CD4-positive, alpha-beta T cell treated with Interleukin-6 for 4 hours (primary cell): Measurements from ENCODE around the gene EGFR.

Experiments
- DNase-seq: peaks from one replicate; pipeline ENCODE4 v3.0.0-alpha.2; 2020; ENCODE audit warnings: mixed read lengths

EGFR gene

DNA sequence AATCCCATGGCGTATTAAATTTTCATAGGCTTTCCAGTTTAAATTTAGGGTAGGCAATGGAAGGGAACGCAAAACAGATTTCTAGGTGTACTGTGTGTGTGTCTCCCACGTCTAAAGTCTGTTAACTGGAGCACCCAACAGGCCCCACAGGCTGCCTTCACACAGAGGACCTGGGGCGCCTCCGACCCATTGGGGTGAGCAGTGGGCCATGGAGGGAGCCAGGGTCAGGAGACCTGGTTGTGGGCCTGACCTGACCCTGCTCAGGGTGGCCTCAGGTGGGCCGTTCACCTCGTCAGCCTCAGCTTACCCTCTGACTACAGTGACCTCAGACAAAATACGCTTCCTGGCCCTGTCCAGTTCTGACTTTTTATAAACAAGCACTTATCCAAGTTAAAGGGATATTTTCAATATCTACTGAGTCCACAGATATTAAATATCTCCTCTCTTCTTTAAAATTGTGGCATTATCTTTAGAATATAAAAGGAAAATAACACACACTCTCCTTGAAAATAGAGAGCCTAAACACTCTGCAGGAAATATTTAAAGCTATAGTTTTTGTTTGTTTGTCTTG is 159.6 kb downstream of the EGFR start:
- DNase-seq, result no peak

DNA sequence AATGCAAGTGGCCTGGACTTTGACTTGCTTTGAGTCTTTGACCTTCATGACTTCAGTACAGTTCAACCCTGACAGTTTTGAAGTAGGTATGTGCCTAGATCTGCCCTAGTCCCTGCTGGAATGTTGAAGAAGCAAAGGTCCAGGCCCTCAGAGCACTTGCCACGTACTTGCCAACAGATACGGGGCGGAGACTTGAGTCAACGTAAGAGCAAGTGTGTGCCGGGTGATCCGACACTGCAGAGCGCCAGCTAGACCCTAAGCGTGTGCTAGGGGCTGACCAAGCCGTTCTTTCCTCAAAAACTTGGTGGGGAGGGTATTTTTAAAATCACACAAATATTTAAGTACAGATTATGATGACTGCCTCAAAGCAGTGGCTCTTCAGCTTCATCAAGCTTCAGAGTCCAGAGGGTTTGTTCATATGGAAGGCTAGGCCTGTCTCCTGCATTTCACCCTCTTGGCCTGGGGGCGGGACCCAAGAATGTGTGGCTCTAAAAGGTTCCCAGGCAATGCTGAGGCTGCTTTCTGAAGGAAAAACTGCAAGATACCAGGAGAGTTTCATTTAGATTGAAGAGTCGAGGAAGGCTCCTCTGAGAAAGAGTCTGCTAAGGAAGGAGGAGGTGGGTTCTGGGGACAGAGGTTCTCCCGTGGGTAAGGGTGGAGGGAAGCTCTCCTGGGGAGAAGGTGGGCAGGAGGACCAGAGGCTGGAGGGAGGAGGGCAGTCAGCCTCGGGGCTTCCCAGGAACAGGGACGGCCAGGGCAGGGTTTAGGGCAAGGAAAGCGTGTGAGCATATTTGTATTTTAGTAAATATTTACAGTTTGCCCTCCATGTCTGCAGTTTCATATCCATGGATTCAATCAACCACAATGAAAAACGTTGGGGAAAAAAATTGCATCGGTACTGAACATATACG is 160.3 kb downstream of the EGFR start:
- no peak for DNase-seq

DNA sequence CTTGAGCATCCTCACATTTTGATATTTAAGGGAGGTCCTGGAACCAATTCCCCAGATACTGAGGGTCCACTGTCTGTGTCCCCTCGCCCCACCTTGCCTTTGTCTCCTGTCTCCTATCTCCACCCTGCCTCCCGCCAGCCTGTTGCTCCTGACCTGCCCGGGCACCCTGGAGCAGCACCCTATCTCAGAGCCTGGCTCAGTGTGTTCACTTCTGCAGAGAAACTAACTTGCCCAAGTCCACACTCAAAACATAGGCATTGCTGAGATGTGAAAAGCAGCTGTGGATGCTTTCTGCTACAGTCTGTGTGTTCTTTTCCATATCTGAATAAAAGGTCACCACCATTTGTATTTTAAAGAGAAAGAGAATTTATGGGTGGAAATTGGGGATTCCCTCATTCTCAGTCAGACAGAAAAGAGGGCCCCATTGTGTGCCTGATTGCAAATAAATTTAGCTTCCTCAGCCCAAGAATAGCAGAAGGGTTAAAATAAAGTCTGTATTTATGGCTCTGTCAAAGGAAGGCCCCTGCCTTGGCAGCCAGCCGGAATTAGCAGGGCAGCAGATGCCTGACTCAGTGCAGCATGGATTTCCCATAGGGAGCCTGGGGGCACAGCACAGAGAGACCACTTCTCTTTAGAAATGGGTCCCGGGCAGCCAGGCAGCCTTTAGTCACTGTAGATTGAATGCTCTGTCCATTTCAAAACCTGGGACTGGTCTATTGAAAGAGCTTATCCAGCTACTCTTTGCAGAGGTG is 161.3 kb downstream of the EGFR start:
- no peak for DNase-seq

DNA sequence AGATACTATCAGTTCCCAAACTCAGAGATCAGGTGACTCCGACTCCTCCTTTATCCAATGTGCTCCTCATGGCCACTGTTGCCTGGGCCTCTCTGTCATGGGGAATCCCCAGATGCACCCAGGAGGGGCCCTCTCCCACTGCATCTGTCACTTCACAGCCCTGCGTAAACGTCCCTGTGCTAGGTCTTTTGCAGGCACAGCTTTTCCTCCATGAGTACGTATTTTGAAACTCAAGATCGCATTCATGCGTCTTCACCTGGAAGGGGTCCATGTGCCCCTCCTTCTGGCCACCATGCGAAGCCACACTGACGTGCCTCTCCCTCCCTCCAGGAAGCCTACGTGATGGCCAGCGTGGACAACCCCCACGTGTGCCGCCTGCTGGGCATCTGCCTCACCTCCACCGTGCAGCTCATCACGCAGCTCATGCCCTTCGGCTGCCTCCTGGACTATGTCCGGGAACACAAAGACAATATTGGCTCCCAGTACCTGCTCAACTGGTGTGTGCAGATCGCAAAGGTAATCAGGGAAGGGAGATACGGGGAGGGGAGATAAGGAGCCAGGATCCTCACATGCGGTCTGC is 162.2 kb downstream of the EGFR start:
- DNase-seq, result no peak

DNA sequence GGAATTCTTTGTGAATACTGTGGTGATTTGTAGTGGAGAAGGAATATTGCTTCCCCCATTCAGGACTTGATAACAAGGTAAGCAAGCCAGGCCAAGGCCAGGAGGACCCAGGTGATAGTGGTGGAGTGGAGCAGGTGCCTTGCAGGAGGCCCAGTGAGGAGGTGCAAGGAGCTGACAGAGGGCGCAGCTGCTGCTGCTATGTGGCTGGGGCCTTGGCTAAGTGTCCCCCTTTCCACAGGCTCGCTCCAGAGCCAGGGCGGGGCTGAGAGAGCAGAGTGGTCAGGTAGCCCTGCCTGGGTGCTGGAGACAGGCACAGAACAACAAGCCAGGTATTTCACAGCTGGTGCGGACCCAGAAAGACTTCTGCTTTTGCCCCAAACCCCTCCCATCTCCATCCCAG is 162.9 kb downstream of the EGFR start:
- DNase-seq, result no peak

DNA sequence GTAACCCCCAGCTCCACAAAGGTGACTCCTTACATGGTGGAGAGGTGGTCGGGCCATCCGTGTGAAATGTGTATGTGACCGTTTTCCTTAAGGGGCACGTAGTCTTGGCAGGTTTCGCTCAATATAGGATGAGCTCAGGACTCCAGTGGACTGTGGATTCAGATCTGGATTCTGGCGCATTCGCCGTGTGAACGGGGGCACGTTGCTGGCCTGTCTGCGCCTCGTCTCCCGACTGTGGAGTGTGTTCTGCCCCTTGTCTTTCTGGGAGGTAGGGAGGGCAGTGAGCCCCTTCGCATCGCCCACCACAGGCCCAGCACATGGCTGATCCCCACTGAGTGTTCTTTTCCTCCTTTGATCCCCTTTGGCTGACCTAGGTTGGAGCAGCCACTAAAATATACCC is 165.1 kb downstream of the EGFR start:
- no peak for DNase-seq

DNA sequence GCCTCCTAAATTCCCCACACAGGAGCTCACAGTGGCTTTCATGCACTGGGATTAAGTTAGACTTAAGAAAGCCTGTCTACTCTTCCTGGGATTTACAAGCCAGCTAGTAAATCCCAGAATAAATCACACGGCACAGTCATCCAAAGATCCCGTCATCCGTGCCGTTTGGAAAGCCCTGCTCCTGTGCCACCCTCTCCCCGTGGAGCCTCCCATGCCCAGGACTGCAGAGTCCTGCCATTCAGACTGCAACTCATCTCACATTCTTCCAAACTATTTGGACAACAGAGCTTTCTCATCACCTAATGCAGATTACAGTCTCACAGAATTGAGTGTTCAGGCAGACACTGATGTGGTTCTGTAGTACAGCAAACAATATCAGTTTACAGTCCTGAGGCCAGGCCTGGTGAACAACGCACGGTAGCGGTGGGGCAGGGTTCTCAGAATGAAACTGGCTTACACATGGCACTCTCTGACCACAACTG is 166.5 kb downstream of the EGFR start:
- DNase-seq, result no peak

DNA sequence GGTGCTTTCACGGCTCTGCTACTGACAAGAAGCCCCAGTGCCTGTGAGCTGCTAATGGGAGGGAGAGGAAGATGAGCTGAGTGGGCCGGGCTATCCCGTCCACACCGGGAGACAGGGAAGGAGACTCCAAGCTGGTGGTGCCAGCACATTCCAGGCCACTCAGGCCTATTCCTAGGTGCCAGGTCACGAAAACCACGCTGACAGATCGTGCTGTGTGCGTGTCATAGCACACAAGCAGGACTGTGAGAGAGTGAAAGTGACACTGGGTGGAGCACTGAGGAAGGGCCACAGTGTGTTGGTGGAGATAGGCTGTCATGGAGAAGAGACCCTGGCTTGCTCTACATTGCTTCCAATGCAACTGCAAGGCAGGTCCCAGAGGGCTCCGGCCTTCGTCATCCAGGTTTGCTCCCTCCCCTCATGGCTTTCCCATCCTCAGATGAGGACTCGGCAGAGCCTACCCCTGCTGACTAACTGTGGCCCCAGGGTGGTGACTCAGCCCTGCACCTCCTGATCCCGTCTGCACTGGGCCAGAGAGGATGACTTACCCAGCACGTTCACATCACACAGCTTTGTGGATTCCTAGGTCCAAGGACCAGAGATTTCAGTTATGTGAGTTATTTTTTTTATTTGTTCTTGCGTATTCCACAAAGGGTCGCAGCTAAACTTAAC is 167.3 kb downstream of the EGFR start:
- DNase-seq, result no peak

DNA sequence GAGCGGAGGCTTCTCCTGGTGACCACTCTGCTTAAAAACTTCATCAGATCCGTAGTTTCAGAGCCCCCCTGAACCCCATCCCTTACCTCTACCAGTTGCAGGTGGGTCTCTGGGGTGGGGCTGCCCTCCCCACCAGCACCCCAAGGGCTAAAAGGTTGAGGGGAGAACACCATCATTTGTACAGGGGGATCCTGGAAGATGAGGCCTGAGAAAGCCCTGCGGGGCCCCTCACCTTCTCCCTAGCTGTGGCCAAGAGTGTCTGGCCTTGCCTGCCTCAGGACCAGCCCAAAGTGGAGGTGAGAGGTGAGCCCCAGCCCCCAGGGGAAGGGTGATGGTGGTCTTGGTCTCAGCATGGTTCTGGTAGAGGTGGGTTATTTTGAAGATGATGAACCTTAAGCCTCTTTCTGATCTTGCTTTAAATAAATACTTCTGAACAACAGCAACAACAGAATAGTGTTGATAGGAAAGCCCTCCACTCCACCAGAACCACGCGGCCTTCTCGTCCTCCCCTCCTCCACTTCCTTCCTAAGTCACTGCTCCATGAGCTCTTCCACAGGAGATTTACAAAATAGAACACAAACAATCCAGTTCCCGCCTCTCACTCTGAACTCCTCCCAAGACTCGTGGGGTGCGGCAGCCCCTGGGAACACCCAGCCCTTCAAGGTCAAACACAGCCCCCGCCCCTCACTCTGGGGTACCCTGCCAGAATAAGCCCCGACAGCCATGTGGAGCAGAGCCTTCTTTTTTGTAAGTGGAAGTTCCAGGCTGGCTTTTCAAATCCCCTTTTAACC is 169.1 kb downstream of the EGFR start:
- DNase-seq, result no peak

DNA sequence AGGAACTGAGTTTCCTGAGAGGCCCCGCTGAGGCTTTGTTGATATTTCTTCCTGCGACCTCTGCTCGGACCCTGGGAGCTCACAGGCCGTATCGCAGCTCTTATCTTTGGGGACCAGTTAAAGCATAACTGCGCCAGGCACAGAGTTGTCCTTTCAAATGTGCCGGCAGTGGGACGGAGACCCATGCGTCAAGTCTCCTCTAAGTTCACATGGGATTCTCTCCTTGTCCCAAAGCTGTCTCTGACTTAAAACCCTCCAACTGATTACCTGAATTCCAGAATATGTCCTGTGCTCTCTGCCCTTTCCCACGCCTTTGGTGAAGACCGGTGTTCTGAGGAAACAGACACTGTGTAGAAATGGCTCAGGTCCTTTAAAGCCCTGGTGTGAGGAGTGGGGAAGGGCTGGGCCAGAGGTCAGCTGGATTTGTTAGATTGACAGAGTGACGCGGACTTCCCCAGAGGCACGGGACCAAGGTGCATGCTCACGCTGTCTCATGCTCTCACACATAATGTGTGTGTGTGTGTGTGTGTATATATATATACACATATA is 169.8 kb downstream of the EGFR start:
- DNase-seq, result no peak

DNA sequence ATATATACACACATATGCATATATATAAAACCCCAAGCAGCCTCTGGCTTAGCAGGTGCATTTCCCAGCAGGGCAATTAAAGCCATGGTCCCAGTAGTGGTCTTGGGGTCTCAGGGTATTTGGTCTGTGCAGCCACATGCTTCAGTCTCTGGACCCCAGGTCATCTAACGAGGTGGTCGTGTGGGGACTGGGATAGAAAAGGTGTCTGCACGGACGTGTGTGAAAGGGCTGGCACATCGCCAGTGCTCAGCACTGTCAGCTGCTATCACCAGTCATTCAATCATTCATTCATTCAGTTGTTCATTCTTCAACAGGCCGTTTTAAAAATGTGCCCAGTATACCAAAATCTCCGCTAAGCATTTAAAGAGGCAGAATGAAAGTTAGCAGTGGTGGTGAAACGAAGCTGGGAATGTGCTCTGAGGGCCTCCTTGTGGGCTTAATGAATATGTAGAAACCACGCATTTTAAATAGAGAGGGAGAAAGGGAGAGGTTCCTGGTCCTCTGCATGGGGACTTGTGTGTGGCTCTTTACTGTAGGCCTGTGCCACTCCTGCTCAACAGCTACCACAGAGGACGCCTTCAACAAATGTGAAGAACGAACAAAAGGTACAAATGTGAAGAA is 170.4 kb downstream of the EGFR start:
- no peak for DNase-seq

DNA sequence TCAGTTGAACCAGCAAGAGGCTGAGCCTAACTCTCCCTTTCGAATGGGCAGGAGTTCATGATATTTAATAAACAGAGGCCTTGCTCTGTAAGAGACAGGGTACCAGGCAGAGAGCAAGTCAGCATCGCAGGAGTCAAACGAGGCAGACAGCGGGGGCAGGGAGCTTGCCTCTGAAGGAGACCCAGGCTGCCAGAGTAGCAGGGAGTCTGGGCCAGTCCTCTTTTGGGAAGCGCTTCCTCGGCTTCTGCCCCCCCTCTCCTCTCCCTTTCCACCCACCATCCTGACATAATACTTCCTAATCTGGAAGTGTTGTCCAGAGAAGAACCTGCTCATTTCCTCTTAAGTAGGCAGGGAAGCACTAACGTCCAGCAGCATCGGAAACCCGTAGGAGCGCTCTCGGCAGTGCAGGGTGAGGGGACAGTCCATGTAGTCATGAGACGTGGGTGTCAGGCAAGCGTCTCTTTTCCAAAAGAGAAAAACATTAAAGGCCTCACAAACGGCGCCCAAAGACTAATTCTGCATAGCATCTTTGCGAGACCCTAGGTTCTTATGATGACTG is 171.1 kb downstream of the EGFR start:
- no peak for DNase-seq

DNA sequence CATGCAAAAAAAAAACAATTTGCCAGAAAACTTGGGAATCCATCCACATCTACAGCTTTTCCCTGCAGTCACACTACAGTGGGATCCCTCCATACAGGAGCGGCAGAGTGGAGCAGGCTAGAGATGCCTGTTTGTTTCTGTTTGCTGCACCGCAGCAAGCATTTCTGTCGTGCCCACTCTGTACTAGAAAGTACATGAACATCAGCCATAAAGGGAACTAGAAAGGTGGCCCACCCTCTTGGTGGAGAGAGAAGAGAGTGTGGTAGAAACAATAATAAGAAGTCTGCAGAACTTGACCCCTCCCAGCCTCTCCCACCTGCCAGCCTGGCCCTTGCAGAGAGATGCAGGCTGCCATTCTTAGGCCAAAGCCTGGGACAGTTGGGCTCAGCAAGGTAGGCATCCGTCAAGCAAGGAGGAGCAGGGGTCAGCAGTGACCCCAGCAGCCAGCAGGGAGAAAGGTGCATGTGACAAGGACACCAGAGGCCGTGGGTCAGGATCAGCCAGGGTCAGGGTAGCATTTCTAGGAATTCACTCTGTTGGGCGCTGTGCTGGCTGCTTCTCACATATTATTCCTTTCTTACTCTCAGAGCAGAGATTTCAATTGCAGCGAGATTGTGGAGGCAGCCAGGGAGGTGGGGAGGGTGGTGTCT is 171.8 kb downstream of the EGFR start:
- DNase-seq, result no peak

DNA sequence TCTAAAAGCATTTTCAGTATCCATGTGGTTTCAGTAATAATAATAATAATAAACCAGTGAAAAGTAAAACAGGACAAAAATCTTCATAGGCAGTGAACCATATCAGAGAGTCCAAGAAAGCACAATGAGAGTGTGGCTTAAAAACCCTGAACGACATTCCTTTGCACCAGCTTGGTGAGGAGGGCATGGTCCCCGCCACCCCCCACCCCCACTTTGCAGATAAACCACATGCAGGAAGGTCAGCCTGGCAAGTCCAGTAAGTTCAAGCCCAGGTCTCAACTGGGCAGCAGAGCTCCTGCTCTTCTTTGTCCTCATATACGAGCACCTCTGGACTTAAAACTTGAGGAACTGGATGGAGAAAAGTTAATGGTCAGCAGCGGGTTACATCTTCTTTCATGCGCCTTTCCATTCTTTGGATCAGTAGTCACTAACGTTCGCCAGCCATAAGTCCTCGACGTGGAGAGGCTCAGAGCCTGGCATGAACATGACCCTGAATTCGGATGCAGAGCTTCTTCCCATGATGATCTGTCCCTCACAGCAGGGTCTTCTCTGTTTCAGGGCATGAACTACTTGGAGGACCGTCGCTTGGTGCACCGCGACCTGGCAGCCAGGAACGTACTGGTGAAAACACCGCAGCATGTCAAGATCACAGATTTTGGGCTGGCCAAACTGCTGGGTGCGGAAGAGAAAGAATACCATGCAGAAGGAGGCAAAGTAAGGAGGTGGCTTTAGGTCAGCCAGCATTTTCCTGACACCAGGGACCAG is 172.5 kb downstream of the EGFR start:
- no peak for DNase-seq

DNA sequence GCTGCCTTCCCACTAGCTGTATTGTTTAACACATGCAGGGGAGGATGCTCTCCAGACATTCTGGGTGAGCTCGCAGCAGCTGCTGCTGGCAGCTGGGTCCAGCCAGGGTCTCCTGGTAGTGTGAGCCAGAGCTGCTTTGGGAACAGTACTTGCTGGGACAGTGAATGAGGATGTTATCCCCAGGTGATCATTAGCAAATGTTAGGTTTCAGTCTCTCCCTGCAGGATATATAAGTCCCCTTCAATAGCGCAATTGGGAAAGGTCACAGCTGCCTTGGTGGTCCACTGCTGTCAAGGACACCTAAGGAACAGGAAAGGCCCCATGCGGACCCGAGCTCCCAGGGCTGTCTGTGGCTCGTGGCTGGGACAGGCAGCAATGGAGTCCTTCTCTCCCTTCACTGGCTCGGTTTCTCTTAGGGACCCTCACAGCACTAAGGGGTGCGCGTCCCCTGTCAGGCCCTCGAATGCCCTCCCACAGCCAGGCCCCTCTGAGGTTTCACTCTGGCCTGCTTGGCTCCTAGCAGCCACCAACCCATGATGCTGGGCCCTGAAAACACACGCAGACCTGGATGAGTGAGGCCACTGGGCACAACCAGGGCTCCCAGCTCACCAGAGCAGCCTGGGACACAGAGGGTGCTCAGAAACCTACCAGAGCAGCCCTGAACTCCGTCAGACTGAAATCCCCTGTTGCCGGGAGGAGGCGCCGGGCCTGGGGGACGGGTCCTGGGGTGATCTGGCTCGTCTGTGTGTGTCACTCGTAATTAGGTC is 173.3 kb downstream of the EGFR start:
- DNase-seq, result no peak

DNA sequence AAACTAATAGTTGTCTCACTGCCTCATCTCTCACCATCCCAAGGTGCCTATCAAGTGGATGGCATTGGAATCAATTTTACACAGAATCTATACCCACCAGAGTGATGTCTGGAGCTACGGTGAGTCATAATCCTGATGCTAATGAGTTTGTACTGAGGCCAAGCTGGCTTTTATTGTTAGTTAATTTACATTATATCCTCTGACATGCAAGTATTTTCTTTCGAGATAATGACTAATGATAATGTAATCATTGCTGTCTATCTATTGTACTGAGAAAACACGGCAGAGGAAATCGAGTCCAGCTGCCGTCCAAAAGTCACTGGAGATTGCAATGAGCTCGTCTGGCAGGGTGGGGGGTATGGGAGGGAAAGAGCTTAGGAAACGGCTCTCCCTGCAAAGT is 173.9 kb downstream of the EGFR start:
- DNase-seq, result no peak

DNA sequence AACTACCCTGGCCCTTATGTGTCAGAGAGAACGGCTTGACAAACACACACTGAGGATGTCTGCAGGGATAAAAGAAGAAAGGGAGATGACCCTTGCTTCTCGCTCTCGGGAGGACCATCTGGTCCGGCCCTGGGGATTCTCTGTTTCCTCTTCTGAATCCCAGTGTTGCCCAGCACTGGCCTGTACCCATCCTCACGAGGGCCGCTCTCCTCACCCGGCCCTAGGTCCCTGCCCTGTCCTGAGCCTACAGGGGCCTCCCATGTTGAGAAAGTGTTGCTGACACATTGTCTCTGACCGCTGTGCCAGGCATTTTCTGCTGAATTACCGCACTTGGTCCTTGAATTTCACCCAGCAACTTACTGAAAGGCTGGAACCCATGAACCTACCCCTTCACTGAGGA is 174.4 kb downstream of the EGFR start:
- no peak for DNase-seq

DNA sequence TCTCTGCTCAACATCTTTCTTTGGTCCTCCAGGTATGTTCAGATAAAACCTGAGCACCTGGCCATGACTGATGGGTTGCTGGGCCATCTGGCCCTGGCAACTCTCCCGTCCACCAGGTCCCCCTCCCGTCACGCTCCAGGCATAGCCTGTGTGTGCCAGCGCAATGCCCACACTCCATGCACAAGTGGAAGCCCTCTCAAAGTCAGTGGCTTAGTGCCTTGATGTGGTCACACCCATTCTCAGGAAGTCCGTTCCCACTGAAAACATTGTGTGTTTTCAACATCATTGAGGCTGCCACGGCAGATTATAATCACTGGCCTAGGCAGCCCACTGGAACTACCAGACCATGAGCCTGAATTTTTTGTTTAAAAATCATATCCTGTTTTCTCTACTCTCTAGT is 175.7 kb downstream of the EGFR start:
- no peak for DNase-seq
